ENCODE measurements around the gene WSB1. TPM values are rescaled to one million over a fixed set of nuclear protein-coding genes. Genes with fewer than 3 reads are reported as not detected.
A peak's percentile ranks its signal among the peaks of the same experiment; 100 is the strongest.
"Not testable (repeated sequence)": the region's sequence is repeated elsewhere in the genome, so short reads cannot be mapped to it uniquely, and the experiment has no call there.

The WSB1 gene
- total RNA-seq, 1 experiment from 2014 or later = 93.1 TPM

DNA sequence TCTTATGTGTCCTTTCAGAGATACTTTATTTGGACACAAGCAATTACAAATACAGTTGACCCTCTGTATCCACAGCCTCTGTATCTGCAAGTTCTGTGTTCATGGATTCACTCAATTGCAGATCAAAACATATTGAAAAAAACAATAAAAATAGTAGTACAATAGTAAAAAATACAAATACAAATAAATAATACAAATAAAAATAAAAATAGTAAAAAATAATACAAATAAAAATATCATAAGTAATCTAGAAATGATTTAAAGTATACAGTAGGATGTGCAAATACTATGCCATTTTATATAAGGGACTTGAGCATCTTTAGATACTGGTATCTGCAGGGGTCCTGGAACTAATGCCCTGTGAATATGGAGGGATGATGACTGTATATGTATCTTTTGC lies 47.4 kb upstream of the WSB1 start:
- intact Hi-C loops (cut with micrococcal nuclease) = no loop called here
- Mint-ChIP-seq H3K4me3 (ENCODE audit: unreplicated experiment) (no peak overlapping the region), H3K27me3 (ENCODE audit: insufficient read depth, unreplicated experiment) (peaks cover 11% of the 10 kb centered on the region), H3K36me3 (ENCODE audit: insufficient read depth, unreplicated experiment) (no peaks in the 10 kb centered on the region), H3K4me1 (ENCODE audit: insufficient read depth, unreplicated experiment) (peaks cover 42% of the 10 kb centered on the region), H3K27ac (ENCODE audit: low read depth, unreplicated experiment) (no peak overlapping the region), H3K9me3 (ENCODE audit: unreplicated experiment) (no peaks in the 10 kb centered on the region)
- TF ChIP-seq, protein P1, sequence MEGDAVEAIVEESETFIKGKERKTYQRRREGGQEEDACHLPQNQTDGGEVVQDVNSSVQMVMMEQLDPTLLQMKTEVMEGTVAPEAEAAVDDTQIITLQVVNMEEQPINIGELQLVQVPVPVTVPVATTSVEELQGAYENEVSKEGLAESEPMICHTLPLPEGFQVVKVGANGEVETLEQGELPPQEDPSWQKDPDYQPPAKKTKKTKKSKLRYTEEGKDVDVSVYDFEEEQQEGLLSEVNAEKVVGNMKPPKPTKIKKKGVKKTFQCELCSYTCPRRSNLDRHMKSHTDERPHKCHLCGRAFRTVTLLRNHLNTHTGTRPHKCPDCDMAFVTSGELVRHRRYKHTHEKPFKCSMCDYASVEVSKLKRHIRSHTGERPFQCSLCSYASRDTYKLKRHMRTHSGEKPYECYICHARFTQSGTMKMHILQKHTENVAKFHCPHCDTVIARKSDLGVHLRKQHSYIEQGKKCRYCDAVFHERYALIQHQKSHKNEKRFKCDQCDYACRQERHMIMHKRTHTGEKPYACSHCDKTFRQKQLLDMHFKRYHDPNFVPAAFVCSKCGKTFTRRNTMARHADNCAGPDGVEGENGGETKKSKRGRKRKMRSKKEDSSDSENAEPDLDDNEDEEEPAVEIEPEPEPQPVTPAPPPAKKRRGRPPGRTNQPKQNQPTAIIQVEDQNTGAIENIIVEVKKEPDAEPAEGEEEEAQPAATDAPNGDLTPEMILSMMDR (IDR thresholded peaks at IDR 0.05; ENCODE audit: unreplicated experiment) = no peak
- no TSS peak for BruUV-seq (replicated peaks)
- DNase-seq (ENCODE audit: unreplicated experiment) = no peak
- CTCF ChIA-PET = interaction anchor here (0.7 to 3.6 kb wide), 6 partner anchors 10 to 356 kb away, joined by 3 to 20 read pairs (median 5); no protein-coding TSS in a partner anchor
- POLR2A ChIA-PET = interaction anchor here (2.3 to 4.9 kb wide), 3 partner anchors 10 to 58 kb away, joined by 8 to 90 read pairs (median 13); partner anchors contain the start of gene WSB1

DNA sequence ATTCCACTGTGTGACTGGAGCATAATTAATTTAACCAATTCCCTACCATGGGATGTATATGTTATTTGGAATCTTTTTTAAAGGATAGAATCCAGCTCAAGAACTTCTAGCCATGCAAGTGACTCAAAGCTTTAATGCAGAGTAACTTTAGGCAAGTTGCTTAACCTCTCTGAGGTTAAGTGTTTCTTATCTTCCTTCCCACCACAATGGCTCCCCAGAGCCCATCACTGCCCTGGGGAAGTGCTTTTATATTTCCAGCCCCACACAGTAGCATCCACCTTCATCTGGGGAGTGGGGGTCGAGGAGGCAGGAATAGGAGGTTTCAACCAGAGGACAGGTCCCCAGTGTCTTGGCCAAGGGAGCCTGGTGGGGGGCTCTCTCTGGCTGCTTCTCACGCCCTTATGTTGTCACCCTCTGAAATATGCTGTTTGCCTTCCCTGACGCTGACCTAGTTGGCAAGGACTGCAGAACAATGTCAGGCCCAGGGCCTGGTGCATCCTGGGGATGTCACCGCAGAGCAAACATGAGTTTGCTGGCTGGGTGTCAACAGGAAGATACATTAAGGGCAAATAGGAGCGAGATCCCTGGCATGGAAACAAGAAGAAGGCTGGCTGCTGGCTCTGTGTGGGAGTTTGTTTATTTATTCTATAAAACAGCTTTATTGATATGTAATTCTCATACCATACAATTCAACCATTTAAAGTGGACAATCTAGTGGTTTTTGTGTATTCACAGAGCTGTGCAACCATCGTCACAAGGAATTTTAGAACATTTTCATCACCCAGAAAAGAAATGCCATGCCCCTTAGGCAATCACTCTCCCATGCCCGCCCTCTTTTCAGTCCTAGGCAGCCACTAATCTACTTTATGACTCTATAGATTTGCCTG lies 46.6 kb upstream of the WSB1 start:
- no peak overlapping the region for H3K4me3 Mint-ChIP-seq (ENCODE audit: unreplicated experiment)
- no peaks in the 10 kb centered on the region for H3K36me3 Mint-ChIP-seq (ENCODE audit: insufficient read depth, unreplicated experiment)
- intact Hi-C loops (cut with micrococcal nuclease) = no loop called here
- H3K27me3 Mint-ChIP-seq (ENCODE audit: insufficient read depth, unreplicated experiment) = peaks cover 11% of the 10 kb centered on the region
- DNase-seq (ENCODE audit: unreplicated experiment) = peak; percentile 95
- H3K27ac Mint-ChIP-seq (ENCODE audit: low read depth, unreplicated experiment) = peak overlapping the region; percentile 78
- CTCF ChIA-PET = interaction anchor here (3.6 kb wide), 1 partner anchor 11 kb away, joined by 20 read pairs; no protein-coding TSS in a partner anchor
- POLR2A ChIA-PET = interaction anchor here (0.8 to 4.9 kb wide), 3 partner anchors 35 to 83 kb away, joined by 3 to 90 read pairs (median 5); partner anchors contain the start of gene WSB1
- TF ChIP-seq, protein P1 (IDR thresholded peaks at IDR 0.05; ENCODE audit: unreplicated experiment) = no peak
- no peaks in the 10 kb centered on the region for H3K9me3 Mint-ChIP-seq (ENCODE audit: unreplicated experiment)
- no TSS peak for BruUV-seq (replicated peaks)
- peaks cover 37% of the 10 kb centered on the region for H3K4me1 Mint-ChIP-seq (ENCODE audit: insufficient read depth, unreplicated experiment)

DNA sequence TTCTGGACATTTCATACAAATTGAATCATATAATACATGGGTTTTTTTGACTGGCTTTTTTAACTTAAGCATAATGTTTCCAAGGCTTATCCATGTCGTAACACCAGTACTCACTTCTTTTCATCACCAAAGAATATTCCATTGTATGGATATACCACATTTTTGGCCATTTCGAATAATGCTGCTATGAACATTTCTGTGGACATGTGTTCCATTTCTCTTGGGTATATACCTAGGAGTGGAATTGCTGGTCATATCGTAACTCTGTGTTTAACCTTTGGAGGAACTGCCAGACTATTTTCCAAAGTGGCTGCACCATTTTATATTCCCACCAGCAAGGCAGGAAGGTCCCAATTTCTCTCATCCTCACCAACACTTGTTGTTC lies 46.0 kb upstream of the WSB1 start:
- DNase-seq (ENCODE audit: unreplicated experiment) = no peak
- Mint-ChIP-seq H3K4me1 (ENCODE audit: insufficient read depth, unreplicated experiment) (peaks cover 31% of the 10 kb centered on the region), H3K27me3 (ENCODE audit: insufficient read depth, unreplicated experiment) (peaks cover 11% of the 10 kb centered on the region), H3K9me3 (ENCODE audit: unreplicated experiment) (no peaks in the 10 kb centered on the region), H3K4me3 (ENCODE audit: unreplicated experiment) (no peak overlapping the region), H3K36me3 (ENCODE audit: insufficient read depth, unreplicated experiment) (no peaks in the 10 kb centered on the region), H3K27ac (ENCODE audit: low read depth, unreplicated experiment) (peak overlapping the region; percentile 78)
- intact Hi-C loops (cut with micrococcal nuclease) = no loop called here
- ChIA-PET POLR2A (interaction anchor here (0.8 to 4.9 kb wide), 3 partner anchors 34 to 83 kb away, joined by 3 to 90 read pairs (median 5); partner anchors contain the start of gene WSB1), CTCF (no interaction called here)
- TSS peak; percentile 27 for BruUV-seq (replicated peaks)
- TF ChIP-seq, protein P1 (IDR thresholded peaks at IDR 0.05; ENCODE audit: unreplicated experiment) = no peak

DNA sequence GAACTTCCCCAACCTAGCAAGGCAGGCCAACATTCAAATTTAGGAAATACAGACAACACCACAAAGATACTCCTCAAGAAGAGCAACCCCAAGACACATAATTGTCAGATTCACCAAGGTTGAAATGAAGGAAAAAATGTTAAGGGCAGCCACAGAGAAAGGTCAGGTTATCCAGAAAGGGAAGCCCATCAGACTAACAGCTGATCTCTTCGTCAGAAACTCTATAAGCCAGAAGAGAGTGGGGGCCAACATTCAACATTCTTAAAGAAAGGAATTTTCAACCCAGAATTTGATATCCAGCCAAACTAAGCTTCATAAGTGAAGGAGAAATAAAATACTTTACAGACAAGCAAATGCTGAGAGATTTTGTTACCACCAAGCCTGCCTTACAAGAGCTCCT lies 43.1 kb upstream of the WSB1 start:
- H3K36me3 Mint-ChIP-seq (ENCODE audit: insufficient read depth, unreplicated experiment); DNase-seq (ENCODE audit: unreplicated experiment); H3K9me3 Mint-ChIP-seq (ENCODE audit: unreplicated experiment); H3K27ac Mint-ChIP-seq (ENCODE audit: low read depth, unreplicated experiment); H3K4me1 Mint-ChIP-seq (ENCODE audit: insufficient read depth, unreplicated experiment); H3K4me3 Mint-ChIP-seq (ENCODE audit: unreplicated experiment); BruUV-seq (replicated peaks); intact Hi-C loops (cut with micrococcal nuclease): not testable (repeated sequence)
- POLR2A ChIA-PET = interaction anchor here (0.7 to 1.4 kb wide), 3 partner anchors 14 to 27 kb away, joined by 3 to 4 read pairs (median 3); no protein-coding TSS in a partner anchor
- CTCF ChIA-PET = interaction anchor here (0.6 to 0.9 kb wide), 2 partner anchors 15 to 505 kb away, joined by 3 to 5 read pairs; no protein-coding TSS in a partner anchor
- peaks cover 11% of the 10 kb centered on the region for H3K27me3 Mint-ChIP-seq (ENCODE audit: insufficient read depth, unreplicated experiment)

DNA sequence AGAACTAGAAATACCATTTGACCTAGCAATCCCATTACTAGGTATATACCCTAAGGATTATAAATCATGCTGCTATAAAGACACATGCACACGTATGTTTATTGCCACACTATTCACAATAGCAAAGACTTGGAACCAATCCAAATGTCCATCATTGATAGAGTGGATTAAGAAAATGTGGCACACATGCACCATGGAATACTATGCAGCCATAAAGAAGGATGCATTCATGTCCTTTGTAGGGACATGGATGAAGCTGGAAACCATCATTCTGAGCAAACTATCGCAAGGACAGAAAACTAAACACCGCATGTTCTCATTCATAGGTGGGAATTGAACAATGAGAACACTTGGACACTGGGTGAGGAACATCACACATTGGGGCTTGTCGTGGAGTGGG lies 39.1 kb upstream of the WSB1 start:
- peaks cover 11% of the 10 kb centered on the region for H3K27me3 Mint-ChIP-seq (ENCODE audit: insufficient read depth, unreplicated experiment)
- CTCF ChIA-PET; H3K27ac Mint-ChIP-seq (ENCODE audit: low read depth, unreplicated experiment); intact Hi-C loops (cut with micrococcal nuclease); H3K9me3 Mint-ChIP-seq (ENCODE audit: unreplicated experiment); BruUV-seq (replicated peaks); DNase-seq (ENCODE audit: unreplicated experiment); H3K4me3 Mint-ChIP-seq (ENCODE audit: unreplicated experiment); POLR2A ChIA-PET; H3K36me3 Mint-ChIP-seq (ENCODE audit: insufficient read depth, unreplicated experiment); H3K4me1 Mint-ChIP-seq (ENCODE audit: insufficient read depth, unreplicated experiment): not testable (repeated sequence)
